ENCODE results near the gene RRP9. TPM values are rescaled to one million over a fixed set of nuclear protein-coding genes. Genes with fewer than 3 reads are reported as not detected.

RRP9 gene
- total RNA-seq, 4 donors from 2014 or later: 14.9 to 32.9 (median 21.3) TPM

DNA sequence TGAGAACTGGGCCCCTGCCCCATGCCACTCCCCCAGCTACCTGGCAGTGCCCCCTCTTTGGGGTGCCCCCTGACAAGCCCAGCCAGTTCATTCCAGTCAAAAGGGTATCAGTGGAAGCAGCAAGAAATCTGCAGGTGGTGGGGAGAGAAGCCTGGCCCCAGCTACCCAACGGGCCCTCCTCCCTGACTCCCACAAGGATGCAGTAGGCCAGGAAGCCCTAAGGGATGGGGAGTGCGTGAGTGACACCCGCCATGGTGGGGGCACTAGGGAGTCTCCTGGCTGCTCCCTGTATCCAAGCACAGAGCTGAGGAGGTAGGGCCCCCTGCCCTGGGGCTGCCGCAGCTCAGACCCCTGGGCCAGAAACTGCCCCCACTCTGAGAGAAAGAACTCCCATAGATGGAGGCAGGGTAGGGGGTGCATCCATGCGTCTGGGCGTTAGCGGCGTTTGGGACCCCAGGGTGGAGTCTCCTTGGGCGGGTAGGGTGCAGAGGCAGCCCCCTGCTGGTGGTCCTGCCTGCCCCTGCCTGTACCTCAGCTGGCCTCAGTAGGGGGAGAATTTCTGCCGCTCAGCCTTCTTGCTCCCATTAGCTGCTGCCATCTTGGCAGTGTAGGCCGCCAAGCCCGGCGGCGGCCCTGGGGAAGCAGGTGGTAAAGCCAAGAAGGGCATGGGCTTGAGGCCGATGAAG is 16.0 kb upstream of the RRP9 start:
- WGBS, 2 donors: 78 to 87% methylated on average over 15 of the region's 15 CpGs
- TF ChIP-seq, protein P1, sequence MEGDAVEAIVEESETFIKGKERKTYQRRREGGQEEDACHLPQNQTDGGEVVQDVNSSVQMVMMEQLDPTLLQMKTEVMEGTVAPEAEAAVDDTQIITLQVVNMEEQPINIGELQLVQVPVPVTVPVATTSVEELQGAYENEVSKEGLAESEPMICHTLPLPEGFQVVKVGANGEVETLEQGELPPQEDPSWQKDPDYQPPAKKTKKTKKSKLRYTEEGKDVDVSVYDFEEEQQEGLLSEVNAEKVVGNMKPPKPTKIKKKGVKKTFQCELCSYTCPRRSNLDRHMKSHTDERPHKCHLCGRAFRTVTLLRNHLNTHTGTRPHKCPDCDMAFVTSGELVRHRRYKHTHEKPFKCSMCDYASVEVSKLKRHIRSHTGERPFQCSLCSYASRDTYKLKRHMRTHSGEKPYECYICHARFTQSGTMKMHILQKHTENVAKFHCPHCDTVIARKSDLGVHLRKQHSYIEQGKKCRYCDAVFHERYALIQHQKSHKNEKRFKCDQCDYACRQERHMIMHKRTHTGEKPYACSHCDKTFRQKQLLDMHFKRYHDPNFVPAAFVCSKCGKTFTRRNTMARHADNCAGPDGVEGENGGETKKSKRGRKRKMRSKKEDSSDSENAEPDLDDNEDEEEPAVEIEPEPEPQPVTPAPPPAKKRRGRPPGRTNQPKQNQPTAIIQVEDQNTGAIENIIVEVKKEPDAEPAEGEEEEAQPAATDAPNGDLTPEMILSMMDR (IDR thresholded peaks at IDR 0.05): no peak
- TF ChIP-seq EP300 (IDR thresholded peaks at IDR 0.05) (no peak), POLR2A (IDR thresholded peaks at IDR 0.05) (no peak)
- Histone ChIP-seq H3K27me3 (no peaks in the 10 kb centered on the region), H3K4me3 (no peak overlapping the region), H3K27ac (peak overlapping the region in 2 of 4 donors; percentile 88 to 89), H3K9me3 (no peaks in the 10 kb centered on the region), H3K36me3 (peaks cover 0 to 48% (median 0%) of the 10 kb centered on the region in 3 donors), H3K4me1 (peaks cover 0 to 39% (median 10%) of the 10 kb centered on the region in 4 donors)
- no peak for DNase-seq (ENCODE audit: low spot score in 2 of 2)

DNA sequence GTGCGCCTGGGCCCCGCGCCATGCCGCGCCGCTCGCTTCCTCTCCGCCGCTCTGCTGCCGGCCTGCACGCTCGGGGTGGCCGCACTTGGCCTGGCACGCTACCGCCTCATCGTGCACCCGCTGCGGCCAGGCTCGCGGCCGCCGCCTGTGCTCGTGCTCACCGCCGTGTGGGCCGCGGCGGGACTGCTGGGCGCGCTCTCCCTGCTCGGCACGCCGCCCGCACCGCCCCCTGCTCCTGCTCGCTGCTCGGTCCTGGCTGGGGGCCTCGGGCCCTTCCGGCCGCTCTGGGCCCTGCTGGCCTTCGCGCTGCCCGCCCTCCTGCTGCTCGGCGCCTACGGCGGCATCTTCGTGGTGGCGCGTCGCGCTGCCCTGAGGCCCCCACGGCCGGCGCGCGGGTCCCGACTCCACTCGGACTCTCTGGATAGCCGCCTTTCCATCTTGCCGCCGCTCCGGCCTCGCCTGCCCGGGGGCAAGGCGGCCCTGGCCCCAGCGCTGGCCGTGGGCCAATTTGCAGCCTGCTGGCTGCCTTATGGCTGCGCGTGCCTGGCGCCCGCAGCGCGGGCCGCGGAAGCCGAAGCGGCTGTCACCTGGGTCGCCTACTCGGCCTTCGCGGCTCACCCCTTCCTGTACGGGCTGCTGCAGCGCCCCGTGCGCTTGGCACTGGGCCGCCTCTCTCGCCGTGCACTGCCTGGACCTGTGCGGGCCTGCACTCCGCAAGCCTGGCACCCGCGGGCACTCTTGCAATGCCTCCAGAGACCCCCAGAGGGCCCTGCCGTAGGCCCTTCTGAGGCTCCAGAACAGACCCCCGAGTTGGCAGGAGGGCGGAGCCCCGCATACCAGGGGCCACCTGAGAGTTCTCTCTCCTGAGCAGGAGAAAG is 14.4 kb upstream of the RRP9 start:
- H3K36me3 ChIP-seq: peaks cover 0 to 41% (median 0%) of the 10 kb centered on the region in 3 donors
- TF ChIP-seq EP300 (IDR thresholded peaks at IDR 0.05) (peak in 1 of 2 donors; percentile 25), POLR2A (IDR thresholded peaks at IDR 0.05) (peak in 1 of 2 donors; percentile 17)
- TF ChIP-seq, protein P1 (IDR thresholded peaks at IDR 0.05): peak; percentile 21 to 81 (median 48)
- H3K9me3 ChIP-seq: no peaks in the 10 kb centered on the region
- H3K27me3 ChIP-seq: no peaks in the 10 kb centered on the region
- H3K27ac ChIP-seq: peak overlapping the region; percentile 38 to 89 (median 82)
- DNase-seq (ENCODE audit: low spot score in 2 of 2): no peak
- 3 to 9% methylated on average over 13 to 84 of the region's 97 CpGs for WGBS, 2 donors
- peak overlapping the region; percentile 19 to 58 (median 46) for H3K4me3 ChIP-seq
- peaks cover 0 to 27% (median 10%) of the 10 kb centered on the region in 4 donors for H3K4me1 ChIP-seq

DNA sequence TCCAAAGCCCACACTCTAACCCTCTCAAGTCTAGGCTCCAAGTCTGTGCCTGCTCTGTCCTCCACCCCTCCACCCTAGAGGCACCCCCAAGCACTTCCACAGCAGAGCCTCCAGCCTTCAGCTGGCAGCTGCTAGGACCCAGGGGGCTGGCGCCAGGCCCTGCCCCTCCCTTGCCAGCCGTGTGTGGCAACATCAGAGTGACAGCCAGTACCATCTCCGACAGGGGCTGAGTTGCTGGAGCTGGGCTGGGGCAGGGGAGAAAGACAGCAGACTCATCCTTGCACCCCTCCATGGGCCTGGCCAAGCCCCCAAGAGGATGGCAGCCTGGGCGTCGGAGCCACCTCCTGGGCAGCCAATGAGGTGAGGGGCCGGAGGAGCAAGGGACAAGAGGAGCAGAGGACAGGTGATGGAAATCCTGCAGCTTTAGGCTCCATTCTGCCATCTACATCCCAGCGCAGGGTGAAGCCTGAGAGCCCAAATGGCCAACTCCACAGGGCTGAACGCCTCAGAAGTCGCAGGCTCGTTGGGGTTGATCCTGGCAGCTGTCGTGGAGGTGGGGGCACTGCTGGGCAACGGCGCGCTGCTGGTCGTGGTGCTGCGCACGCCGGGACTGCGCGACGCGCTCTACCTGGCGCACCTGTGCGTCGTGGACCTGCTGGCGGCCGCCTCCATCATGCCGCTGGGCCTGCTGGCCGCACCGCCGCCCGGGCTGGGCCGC is 13.6 kb upstream of the RRP9 start, which contains the start of gene GPR62:
GPR62 (plus strand) TSS at position 207 of the 718 bp plus-strand sequence; CDS start at position 479, 272 bp downstream.
- H3K27me3 ChIP-seq: no peaks in the 10 kb centered on the region
- TF ChIP-seq, protein P1 (IDR thresholded peaks at IDR 0.05): no peak
- no peak for TF ChIP-seq EP300 (IDR thresholded peaks at IDR 0.05)
- TF ChIP-seq POLR2A (IDR thresholded peaks at IDR 0.05): no peak
- 48 to 50% methylated on average over 9 to 30 of the region's 33 CpGs for WGBS, 2 donors
- H3K27ac ChIP-seq: peak within 1 kb of the TSS; percentile 38 to 89 (median 82)
- H3K4me3 ChIP-seq: peak within 1 kb of the TSS; percentile 19 to 58 (median 46)
- DNase-seq (ENCODE audit: low spot score in 2 of 2): no peak
- H3K36me3 ChIP-seq: peaks cover 0 to 33% (median 0%) of the 10 kb centered on the region in 3 donors
- no peaks in the 10 kb centered on the region for H3K9me3 ChIP-seq
- H3K4me1 ChIP-seq: peaks cover 0 to 23% (median 10%) of the 10 kb centered on the region in 4 donors

DNA sequence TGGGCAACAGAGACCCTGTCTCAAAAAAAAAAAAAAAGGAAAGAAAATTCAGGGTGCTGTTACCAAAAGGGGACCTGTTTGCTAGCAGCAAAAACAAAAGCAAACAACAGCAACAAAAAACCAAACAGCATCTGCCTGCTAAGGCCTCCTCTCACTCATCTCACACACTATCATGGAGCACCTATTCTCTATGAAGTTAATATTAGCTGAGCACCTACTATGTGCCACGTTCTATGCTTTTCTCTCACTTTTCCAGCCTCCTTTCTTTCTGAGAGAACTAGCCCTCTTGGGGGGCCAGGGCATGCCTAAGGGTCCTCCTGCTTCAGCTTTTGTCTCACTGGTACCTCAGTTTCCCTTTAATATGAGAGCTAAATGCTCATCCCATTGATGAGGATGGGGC is 13.0 kb upstream of the RRP9 start:
- peaks cover 0 to 27% (median 0%) of the 10 kb centered on the region in 3 donors for H3K36me3 ChIP-seq
- WGBS, 2 donors: 87 to 100% methylated on average over 1 of the region's 1 CpG
- no peak for DNase-seq (ENCODE audit: low spot score in 2 of 2)
- no peak overlapping the region for H3K4me3 ChIP-seq
- H3K9me3 ChIP-seq: no peaks in the 10 kb centered on the region
- peaks cover 0 to 22% (median 10%) of the 10 kb centered on the region in 4 donors for H3K4me1 ChIP-seq
- TF ChIP-seq, protein P1 (IDR thresholded peaks at IDR 0.05): no peak
- TF ChIP-seq EP300 (IDR thresholded peaks at IDR 0.05) (no peak), POLR2A (IDR thresholded peaks at IDR 0.05) (no peak)
- H3K27me3 ChIP-seq: no peaks in the 10 kb centered on the region
- H3K27ac ChIP-seq: no peak overlapping the region
